Testis (tissue), 3 donors: ENCODE data around the gene ADAMTSL2. TPM values are rescaled to one million over a fixed set of nuclear protein-coding genes. Genes with fewer than 3 reads are reported as not detected.

Experiments used
- DNase-seq: peaks from one replicate; pipeline ENCODE4 v3.0.0-alpha.2; 2019
- H3K27ac ChIP-seq, 2 donors: fragments of 200-600 bp; sonication (generic); one replicate each; pipeline ENCODE4 v1.5.1; 2019
- H3K27me3 ChIP-seq: fragments of 200-600 bp; sonication (generic); one replicate; pipeline ENCODE4 v1.5.1; 2019
- H3K36me3 ChIP-seq: fragments of 200-600 bp; sonication (generic); one replicate; pipeline ENCODE4 v1.5.1; 2017; ENCODE audit warnings: low read depth; ENCODE audit errors: missing control alignments
- H3K4me1 ChIP-seq: fragments of 200-600 bp; sonication (generic); one replicate; pipeline ENCODE4 v1.5.1; 2019
- H3K4me3 ChIP-seq, 2 donors: fragments of 200-600 bp; sonication (generic); one replicate each; pipeline ENCODE4 v1.5.1; 2017 to 2019
- H3K9me3 ChIP-seq: fragments of 200-600 bp; sonication (generic); one replicate; pipeline ENCODE4 v1.5.1; 2017
- POLR2A ChIP-seq: fragments of 450-650 bp; IDR thresholded peaks from one replicate; pipeline ENCODE4 v1.6.1; 2017; ENCODE audit warnings: antibody characterized with exemption, mild to moderate bottlenecking, moderate library complexity
- WGBS, 2 donors: methylation state at CpG; one replicate each; pipeline ENCODE4 v1.1.5; 2018; 5-methylcytosine and 5-hydroxymethylcytosine counted together
- intact Hi-C: fragments of 100-400 bp; cut with DNase I; formaldehyde crosslinking; loops from one replicate; pipeline ENCODE4 v1.15.1; 2023; ENCODE audit warnings: low total_unique reads
- polyA plus RNA-seq: library from polyadenylated mRNA; stranded (reverse); fragments of 350-450 nt; fragmentation: Illumina TruSeq; extraction: RNeasy Lipid Tissue Mini Kit (QIAGEN cat#74804); gene quantifications from one replicate; pipeline ENCODE4 v1.2.3, GENCODE V29; 2014; ENCODE audit warnings: low read depth, low replicate concordance; ENCODE audit not compliant: insufficient read depth
- total RNA-seq, 2 donors: library from RNA; depleted of rRNA; stranded (reverse); fragments of >200 nt; gene quantifications; one replicate each; pipeline ENCODE4 v1.2.3, GENCODE V29; 2016
- TF ChIP-seq, protein P1 (sequence below), 3 experiments: fragments of 450-650 bp in 2 of 3; fragments of 200-600 bp in 1 of 3; sonication (generic) in 1 of 3; IDR thresholded peaks; one replicate each; pipeline ENCODE4 v1.5.1; 2016 to 2019; ENCODE audit warnings: antibody characterized with exemption in 3 of 3, mild to moderate bottlenecking in 2 of 3, moderate library complexity in 1 of 3

ADAMTSL2 gene
- total and polyA plus RNA-seq, 3 donors from 2014 or later, result 3.8 to 11.1 (median 9.4) TPM

GRCh38 chr9:133554729-133555128 is 20.2 kb downstream of the ADAMTSL2 start:
- intact Hi-C loops, result no loop called here
- no peaks in the 10 kb centered on the region for H3K36me3 ChIP-seq
- TF ChIP-seq POLR2A, result no peak
- no peak for DNase-seq
- 91 to 95% methylated on average over 7 to 8 of the region's 8 CpGs for WGBS, 2 donors
- H3K4me3 ChIP-seq, result no peak overlapping the region
- H3K27me3 ChIP-seq, result no peaks in the 10 kb centered on the region
- H3K4me1 ChIP-seq, result peaks cover 2% of the 10 kb centered on the region
- no peak overlapping the region for H3K27ac ChIP-seq
- H3K9me3 ChIP-seq, result no peaks in the 10 kb centered on the region

- 85 to 89% methylated on average over 2 to 5 of the region's 5 CpGs for WGBS, 2 donors
- no peak for DNase-seq
These were observed 21.9 kb downstream of the ADAMTSL2 start for GRCh38 chr9:133556354-133556753.

GRCh38 chr9:133557581-133557980 is 23.1 kb downstream of the ADAMTSL2 start:
- intact Hi-C loops, result no loop called here
- Histone ChIP-seq H3K4me3 (no peak overlapping the region), H3K27ac (no peak overlapping the region), H3K4me1 (peaks cover 12% of the 10 kb centered on the region), H3K36me3 (no peaks in the 10 kb centered on the region), H3K9me3 (no peaks in the 10 kb centered on the region), H3K27me3 (no peaks in the 10 kb centered on the region)
- no peak for DNase-seq
- TF ChIP-seq POLR2A, result no peak
- TF ChIP-seq, protein P1, sequence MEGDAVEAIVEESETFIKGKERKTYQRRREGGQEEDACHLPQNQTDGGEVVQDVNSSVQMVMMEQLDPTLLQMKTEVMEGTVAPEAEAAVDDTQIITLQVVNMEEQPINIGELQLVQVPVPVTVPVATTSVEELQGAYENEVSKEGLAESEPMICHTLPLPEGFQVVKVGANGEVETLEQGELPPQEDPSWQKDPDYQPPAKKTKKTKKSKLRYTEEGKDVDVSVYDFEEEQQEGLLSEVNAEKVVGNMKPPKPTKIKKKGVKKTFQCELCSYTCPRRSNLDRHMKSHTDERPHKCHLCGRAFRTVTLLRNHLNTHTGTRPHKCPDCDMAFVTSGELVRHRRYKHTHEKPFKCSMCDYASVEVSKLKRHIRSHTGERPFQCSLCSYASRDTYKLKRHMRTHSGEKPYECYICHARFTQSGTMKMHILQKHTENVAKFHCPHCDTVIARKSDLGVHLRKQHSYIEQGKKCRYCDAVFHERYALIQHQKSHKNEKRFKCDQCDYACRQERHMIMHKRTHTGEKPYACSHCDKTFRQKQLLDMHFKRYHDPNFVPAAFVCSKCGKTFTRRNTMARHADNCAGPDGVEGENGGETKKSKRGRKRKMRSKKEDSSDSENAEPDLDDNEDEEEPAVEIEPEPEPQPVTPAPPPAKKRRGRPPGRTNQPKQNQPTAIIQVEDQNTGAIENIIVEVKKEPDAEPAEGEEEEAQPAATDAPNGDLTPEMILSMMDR (IDR thresholded peaks at IDR 0.05), result no peak
- WGBS, 2 donors, result 90 to 93% methylated on average over 4 to 9 of the region's 9 CpGs

More at GRCh38 chr9:133556354-133556753, 21.9 kb downstream of the ADAMTSL2 start:
- no peak for TF ChIP-seq POLR2A
- TF ChIP-seq, protein P1 (IDR thresholded peaks at IDR 0.05), result no peak
- H3K36me3 ChIP-seq, result no peaks in the 10 kb centered on the region
- no peak overlapping the region for H3K4me3 ChIP-seq
- peaks cover 12% of the 10 kb centered on the region for H3K4me1 ChIP-seq
- no peaks in the 10 kb centered on the region for H3K9me3 ChIP-seq
- no peak overlapping the region for H3K27ac ChIP-seq
- intact Hi-C loops, result no loop called here
- H3K27me3 ChIP-seq, result no peaks in the 10 kb centered on the region

- no peak for DNase-seq
- Histone ChIP-seq H3K36me3 (no peaks in the 10 kb centered on the region), H3K4me1 (peaks cover 17% of the 10 kb centered on the region), H3K27me3 (no peaks in the 10 kb centered on the region), H3K27ac (peak overlapping the region in 1 of 2 donors; percentile 0), H3K4me3 (no peak overlapping the region), H3K9me3 (no peaks in the 10 kb centered on the region)
- intact Hi-C loops, result no loop called here
- 71 to 81% methylated on average over 30 to 31 of the region's 31 CpGs for WGBS, 2 donors
- TF ChIP-seq, protein P1 (IDR thresholded peaks at IDR 0.05), result no peak
- TF ChIP-seq POLR2A, result no peak
These were observed 24.0 kb downstream of the ADAMTSL2 start for GRCh38 chr9:133558191-133559126.

- WGBS, 2 donors, result 59 to 68% methylated on average over 13 to 15 of the region's 15 CpGs
- peaks cover 24% of the 10 kb centered on the region for H3K4me1 ChIP-seq
These were observed 25.8 kb downstream of the ADAMTSL2 start for GRCh38 chr9:133560311-133560710.

More at GRCh38 chr9:133560311-133560710, 25.8 kb downstream of the ADAMTSL2 start:
- H3K36me3 ChIP-seq, result no peaks in the 10 kb centered on the region
- H3K9me3 ChIP-seq, result no peaks in the 10 kb centered on the region
- DNase-seq, result peak; percentile 66
- H3K27me3 ChIP-seq, result no peaks in the 10 kb centered on the region
- H3K4me3 ChIP-seq, result no peak overlapping the region
- intact Hi-C loops, result no loop called here
- TF ChIP-seq, protein P1 (IDR thresholded peaks at IDR 0.05), result no peak
- TF ChIP-seq POLR2A, result no peak
- no peak overlapping the region for H3K27ac ChIP-seq
